Esophagus squamous epithelium (tissue), 5 donors: ENCODE measurements around the gene TREX2. TPM values are rescaled to one million over a fixed set of nuclear protein-coding genes. Genes with fewer than 3 reads are reported as not detected.

ENCODE experiments used
- DNase-seq: peaks from one replicate; lab custom pipeline; 2025; lab: John Stamatoyannopoulos, UW
- H3K27ac ChIP-seq, 4 donors: fragments of 200-600 bp; sonication (generic); one replicate each; pipeline ENCODE4 v1.5.1; 2016 to 2019; ENCODE audit warnings: mild to moderate bottlenecking in 1 of 4
- H3K27me3 ChIP-seq, 4 donors: fragments of 200-600 bp; sonication (generic); 1 replicate in 3 of 4; 2 replicates in 1 of 4; pipeline versions ENCODE4 v1.5.1 to v1.6.0; 2017 to 2021; ENCODE audit warnings: antibody characterized with exemption in 1 of 4
- H3K36me3 ChIP-seq, 3 donors: fragments of 200-600 bp; sonication (generic); one replicate each; pipeline ENCODE4 v1.5.1; 2016 to 2019
- H3K4me1 ChIP-seq, 3 donors: fragments of 200-600 bp; sonication (generic); one replicate each; pipeline ENCODE4 v1.5.1; 2017 to 2019
- H3K4me3 ChIP-seq, 4 donors: fragments of 200-600 bp; sonication (generic); 1 replicate in 3 of 4; 2 replicates in 1 of 4; pipeline ENCODE4 v1.5.1; 2016 to 2019; ENCODE audit warnings: mild to moderate bottlenecking in 2 of 4, moderate library complexity in 1 of 4
- H3K9me3 ChIP-seq, 3 donors: fragments of 200-600 bp; sonication (generic); one replicate each; pipeline ENCODE4 v1.5.1; 2016 to 2019
- CTCF ChIP-seq, 6 experiments: fragments of 450-650 bp in 4 of 6; fragments of 200-600 bp in 2 of 6; sonication (generic) in 2 of 6; IDR thresholded peaks; one replicate each; pipeline ENCODE4 v1.5.1; 2016 to 2019; ENCODE audit warnings: antibody characterized with exemption in 6 of 6, mild to moderate bottlenecking in 4 of 6, moderate library complexity in 4 of 6
- POLR2A ChIP-seq, 4 donors: fragments of 450-650 bp; IDR thresholded peaks; one replicate each; pipeline ENCODE4 v1.6.1; 2017; ENCODE audit warnings: antibody characterized with exemption in 4 of 4, mild to moderate bottlenecking in 4 of 4, moderate library complexity in 3 of 4
- WGBS, 2 donors: methylation state at CpG; one replicate each; pipeline ENCODE4 v1.1.5; 2018; 5-methylcytosine and 5-hydroxymethylcytosine counted together
- intact Hi-C: fragments of 100-400 bp; cut with DNase I; formaldehyde crosslinking; loops from one replicate; pipeline ENCODE4 v1.15.0; 2022
- total RNA-seq, 4 donors: library from RNA; depleted of rRNA; stranded (reverse); fragments of >200 nt; gene quantifications; one replicate each; pipeline ENCODE4 v1.1.0, GENCODE V29; 2016
- donor health status: DM: yes; HTN: yes; CAD: no.

TREX2 gene
- total RNA-seq, 4 donors from 2014 or later, result 1.4 to 6.6 (median 4.3) TPM

GRCh38 chrX:153462291-153462690 is 16.4 kb upstream of the TREX2 start:
- Histone ChIP-seq H3K36me3 (peaks cover 0 to 20% (median 0%) of the 10 kb centered on the region in 3 donors), H3K4me1 (peaks cover 0 to 11% (median 0%) of the 10 kb centered on the region in 3 donors), H3K9me3 (no peaks in the 10 kb centered on the region), H3K27ac (no peak overlapping the region), H3K27me3 (no peaks in the 10 kb centered on the region), H3K4me3 (no peak overlapping the region)
- no peak for DNase-seq
- TF ChIP-seq POLR2A (IDR thresholded peaks at IDR 0.05) (no peak), CTCF (IDR thresholded peaks at IDR 0.05) (no peak)
- intact Hi-C loops, result no loop called here
- 100% methylated on average over 1 of the region's 10 CpGs for WGBS, 2 donors

- DNase-seq, result no peak
- Histone ChIP-seq H3K4me3 (no peak overlapping the region), H3K36me3 (peaks cover 0 to 24% (median 0%) of the 10 kb centered on the region in 3 donors), H3K9me3 (no peaks in the 10 kb centered on the region), H3K27me3 (no peaks in the 10 kb centered on the region), H3K27ac (no peak overlapping the region), H3K4me1 (peaks cover 0 to 16% (median 0%) of the 10 kb centered on the region in 3 donors)
- 0 to 59% methylated on average over 1 to 4 of the region's 7 CpGs for WGBS, 2 donors
- no peak for TF ChIP-seq POLR2A (IDR thresholded peaks at IDR 0.05)
- TF ChIP-seq CTCF (IDR thresholded peaks at IDR 0.05), result peak in 5 of 6 experiments; percentile 33 to 54 (median 37)
- intact Hi-C loops, result no loop called here
Measured at GRCh38 chrX:153460826-153461225, 15.0 kb upstream of the TREX2 start.

GRCh38 chrX:153459986-153460385 is 14.1 kb upstream of the TREX2 start:
- Histone ChIP-seq H3K4me3 (no peak overlapping the region), H3K36me3 (peaks cover 0 to 33% (median 0%) of the 10 kb centered on the region in 3 donors), H3K27me3 (no peaks in the 10 kb centered on the region), H3K9me3 (no peaks in the 10 kb centered on the region), H3K4me1 (peaks cover 0 to 16% (median 0%) of the 10 kb centered on the region in 3 donors), H3K27ac (no peak overlapping the region)
- no peak for DNase-seq
- no peak for TF ChIP-seq CTCF (IDR thresholded peaks at IDR 0.05)
- TF ChIP-seq POLR2A (IDR thresholded peaks at IDR 0.05), result no peak
- WGBS, 2 donors, result 90 to 94% methylated on average over 3 of the region's 4 CpGs
- intact Hi-C loops, result no loop called here

- Histone ChIP-seq H3K36me3 (peaks cover 0 to 37% (median 0%) of the 10 kb centered on the region in 3 donors), H3K27me3 (no peaks in the 10 kb centered on the region), H3K9me3 (no peaks in the 10 kb centered on the region), H3K27ac (no peak overlapping the region), H3K4me1 (peaks cover 0 to 16% (median 0%) of the 10 kb centered on the region in 3 donors), H3K4me3 (no peak overlapping the region)
- no peak for TF ChIP-seq CTCF (IDR thresholded peaks at IDR 0.05)
- no peak for TF ChIP-seq POLR2A (IDR thresholded peaks at IDR 0.05)
- intact Hi-C loops, result no loop called here
- 62 to 92% methylated on average over 3 to 4 of the region's 4 CpGs for WGBS, 2 donors
- no peak for DNase-seq
Measured at GRCh38 chrX:153458476-153458875, 12.6 kb upstream of the TREX2 start.

GRCh38 chrX:153457827-153458466 is 12.1 kb upstream of the TREX2 start:
- intact Hi-C loops, result no loop called here
- Histone ChIP-seq H3K36me3 (peaks cover 0 to 37% (median 0%) of the 10 kb centered on the region in 3 donors), H3K4me1 (peaks cover 0 to 11% (median 0%) of the 10 kb centered on the region in 3 donors), H3K27ac (no peak overlapping the region), H3K4me3 (no peak overlapping the region), H3K9me3 (no peaks in the 10 kb centered on the region), H3K27me3 (no peaks in the 10 kb centered on the region)
- DNase-seq, result no peak
- TF ChIP-seq CTCF (IDR thresholded peaks at IDR 0.05) (no peak), POLR2A (IDR thresholded peaks at IDR 0.05) (no peak)
- WGBS, 2 donors, result 90 to 91% methylated on average over 4 to 9 of the region's 17 CpGs
